Non-pigmented ciliary epithelial cell (primary cell): ENCODE results near the gene ACBD6.
A peak's percentile ranks its signal among the peaks of the same experiment; 100 is the strongest.
"Not testable (repeated sequence)": the region's sequence is repeated elsewhere in the genome, so short reads cannot be mapped to it uniquely, and the experiment has no call there.

Experiments
- DNase-seq: peaks from one replicate; pipeline ENCODE4 v3.0.0-alpha.2; 2010; ENCODE audit warnings: low read depth

The ACBD6 gene

GRCh38 chr1:180488661-180489060 lies 13.7 kb downstream of the ACBD6 start:
- no peak for DNase-seq

- DNase-seq, result no peak
Observed at GRCh38 chr1:180486092-180486491, 16.3 kb downstream of the ACBD6 start.

GRCh38 chr1:180484490-180484889 lies 17.9 kb downstream of the ACBD6 start:
- DNase-seq, result no peak

- no peak for DNase-seq
Observed at GRCh38 chr1:180482425-180483275, 19.7 kb downstream of the ACBD6 start.

GRCh38 chr1:180470031-180470430 lies 32.3 kb downstream of the ACBD6 start:
- no peak for DNase-seq

- no peak for DNase-seq
Observed at GRCh38 chr1:180468311-180468710, 34.1 kb downstream of the ACBD6 start.

GRCh38 chr1:180462102-180462501 lies 40.3 kb downstream of the ACBD6 start:
- no peak for DNase-seq

GRCh38 chr1:180461682-180462081 lies 40.7 kb downstream of the ACBD6 start:
- not testable (repeated sequence) for DNase-seq

GRCh38 chr1:180458807-180459206 lies 43.6 kb downstream of the ACBD6 start:
- no peak for DNase-seq

- DNase-seq, result peak; percentile 10
Observed at GRCh38 chr1:180456191-180456590, 46.2 kb downstream of the ACBD6 start.

GRCh38 chr1:180451504-180451903 lies 50.9 kb downstream of the ACBD6 start:
- no peak for DNase-seq

- DNase-seq, result no peak
Observed at GRCh38 chr1:180444522-180444921, 57.9 kb downstream of the ACBD6 start.

GRCh38 chr1:180440335-180440734 lies 62.0 kb downstream of the ACBD6 start:
- no peak for DNase-seq

- no peak for DNase-seq
Observed at GRCh38 chr1:180435566-180435965, 66.8 kb downstream of the ACBD6 start.

- no peak for DNase-seq
Observed at GRCh38 chr1:180433873-180434272, 68.5 kb downstream of the ACBD6 start.

GRCh38 chr1:180431683-180432082 lies 70.7 kb downstream of the ACBD6 start:
- no peak for DNase-seq

GRCh38 chr1:180428782-180429695 lies 73.3 kb downstream of the ACBD6 start:
- no peak for DNase-seq

- no peak for DNase-seq
Observed at GRCh38 chr1:180425952-180426351, 76.4 kb downstream of the ACBD6 start.

- DNase-seq, result no peak
Observed at GRCh38 chr1:180424848-180425457, 77.4 kb downstream of the ACBD6 start.

GRCh38 chr1:180421614-180422013 lies 80.8 kb downstream of the ACBD6 start:
- no peak for DNase-seq

GRCh38 chr1:180421145-180421544 lies 81.2 kb downstream of the ACBD6 start:
- not testable (repeated sequence) for DNase-seq

- no peak for DNase-seq
Observed at GRCh38 chr1:180415985-180416633, 86.3 kb downstream of the ACBD6 start.
